OCI-LY1 (cell line): ENCODE measurements around the gene SORT1.

ENCODE experiments used
- CTCF ChIP-seq: fragments of 200-600 bp; sonication (generic), shearing (Covaris generic); IDR thresholded peaks from 2 replicates; pipeline ENCODE4 v1.5.1; 2017; ENCODE audit warnings: mild to moderate bottlenecking, antibody characterized with exemption, low read length, moderate library complexity, mixed read lengths
- EZH2 ChIP-seq: fragments of 200-600 bp; sonication (generic), shearing (Covaris generic); IDR thresholded peaks from 2 replicates; pipeline ENCODE4 v1.8.0; 2017; ENCODE audit warnings: borderline replicate concordance, mixed run types, mild to moderate bottlenecking, antibody characterized with exemption, low read length, moderate library complexity, mixed read lengths

DNA sequence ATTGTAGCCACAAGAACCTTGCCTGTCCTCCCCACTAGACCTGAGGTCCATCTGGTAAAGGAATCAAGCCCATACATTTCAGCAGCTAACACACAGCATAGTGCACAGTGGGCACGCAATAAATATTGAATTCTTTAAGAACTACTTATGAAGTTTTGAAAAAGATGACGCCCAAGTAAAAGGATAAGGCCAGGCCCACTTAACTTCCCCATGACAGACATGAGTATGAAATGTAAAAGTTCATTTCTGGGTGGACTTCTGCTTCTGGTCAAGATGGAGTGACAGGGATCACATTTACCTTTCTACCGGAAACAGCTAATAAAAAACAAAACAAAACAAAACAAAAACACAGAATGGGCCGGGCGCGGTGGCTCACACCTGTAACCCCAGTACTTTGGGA is 25.4 kb downstream of the SORT1 start:
- no peak for TF ChIP-seq CTCF
- TF ChIP-seq EZH2: no peak
